Neural crest cell (in vitro differentiated cells): Measurements from ENCODE around the gene PARP6. TPM values are rescaled to one million over a fixed set of nuclear protein-coding genes. Genes with fewer than 3 reads are reported as not detected.

ENCODE experiments used
- DNase-seq: peaks from one replicate; pipeline ENCODE4 v3.0.0; 2021; ENCODE audit warnings: low read depth, mixed read lengths, low spot score
- H3K27ac Mint-ChIP-seq: one replicate; pipeline ENCODE4 v1.8.0; 2021; ENCODE audit warnings: mild to moderate bottlenecking, mixed read lengths; ENCODE audit not compliant: unreplicated experiment
- H3K27me3 Mint-ChIP-seq: 2 replicates; pipeline ENCODE4 v1.8.0; 2021; ENCODE audit warnings: low read depth, mild to moderate bottlenecking, mixed read lengths
- H3K36me3 Mint-ChIP-seq: 2 replicates; pipeline ENCODE4 v1.8.0; 2021; ENCODE audit warnings: low read depth, mild to moderate bottlenecking, mixed read lengths
- H3K4me1 Mint-ChIP-seq: 2 replicates; pipeline ENCODE4 v1.8.0; 2021; ENCODE audit warnings: mixed read lengths
- H3K4me3 Mint-ChIP-seq: one replicate; pipeline ENCODE4 v1.8.0; 2021; ENCODE audit warnings: mild to moderate bottlenecking, mixed read lengths
- H3K9me3 Mint-ChIP-seq: 2 replicates; pipeline ENCODE4 v1.8.0; 2021; ENCODE audit warnings: mixed read lengths
- total RNA-seq: library from RNA; stranded (reverse); gene quantifications from 2 replicates; pipeline ENCODE4 v1.2.1, GENCODE V29; 2021
- TF ChIP-seq, protein P1 (sequence below): fragments of 200-600 bp; sonication (generic); conservative IDR thresholded peaks from 2 replicates; pipeline ENCODE4 v1.5.0; 2021; ENCODE audit warnings: antibody characterized with exemption, mild to moderate bottlenecking

The PARP6 gene
- total RNA-seq, 1 donor from 2014 or later = 88.9 TPM

DNA sequence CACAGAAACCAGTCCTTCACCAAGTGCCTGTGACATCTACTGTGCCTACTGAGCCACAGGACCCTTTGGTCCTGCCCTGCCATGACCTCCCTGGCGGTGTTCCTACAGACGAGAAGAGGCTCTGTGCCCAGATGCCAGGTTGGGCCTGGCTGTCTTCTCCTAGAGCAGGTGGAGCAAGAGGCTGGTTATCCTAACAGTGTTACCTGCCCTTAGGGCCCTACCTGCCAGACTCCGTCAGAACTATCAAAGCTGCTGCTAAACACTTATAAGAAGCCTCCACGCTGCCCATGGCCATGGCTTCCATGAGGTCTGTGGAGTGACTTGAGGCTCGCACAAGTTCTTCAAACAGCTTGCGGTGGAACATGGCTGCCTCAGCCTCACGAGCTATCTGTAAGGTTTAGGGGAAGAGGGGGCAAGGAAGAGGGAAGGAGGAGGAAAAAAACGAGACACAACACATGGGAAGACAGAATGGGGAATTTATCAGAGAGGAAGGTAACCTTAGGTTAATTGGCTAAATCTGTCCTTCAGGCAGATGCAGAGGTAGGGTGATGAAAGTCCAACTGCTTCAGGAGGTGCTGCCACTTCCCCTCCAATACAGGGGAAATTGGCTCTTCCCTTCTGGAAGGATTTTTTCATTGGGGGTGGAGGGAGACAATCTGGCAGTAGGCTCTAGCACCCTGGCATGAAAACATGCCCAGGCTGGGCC, 69.4 kb downstream of the PARP6 start:
- H3K9me3 Mint-ChIP-seq = no peaks in the 10 kb centered on the region
- H3K27me3 Mint-ChIP-seq = peaks cover 22% of the 10 kb centered on the region
- H3K4me1 Mint-ChIP-seq = peaks cover 3% of the 10 kb centered on the region
- peaks cover 30% of the 10 kb centered on the region for H3K36me3 Mint-ChIP-seq
- H3K4me3 Mint-ChIP-seq = no peak overlapping the region
- TF ChIP-seq, protein P1, sequence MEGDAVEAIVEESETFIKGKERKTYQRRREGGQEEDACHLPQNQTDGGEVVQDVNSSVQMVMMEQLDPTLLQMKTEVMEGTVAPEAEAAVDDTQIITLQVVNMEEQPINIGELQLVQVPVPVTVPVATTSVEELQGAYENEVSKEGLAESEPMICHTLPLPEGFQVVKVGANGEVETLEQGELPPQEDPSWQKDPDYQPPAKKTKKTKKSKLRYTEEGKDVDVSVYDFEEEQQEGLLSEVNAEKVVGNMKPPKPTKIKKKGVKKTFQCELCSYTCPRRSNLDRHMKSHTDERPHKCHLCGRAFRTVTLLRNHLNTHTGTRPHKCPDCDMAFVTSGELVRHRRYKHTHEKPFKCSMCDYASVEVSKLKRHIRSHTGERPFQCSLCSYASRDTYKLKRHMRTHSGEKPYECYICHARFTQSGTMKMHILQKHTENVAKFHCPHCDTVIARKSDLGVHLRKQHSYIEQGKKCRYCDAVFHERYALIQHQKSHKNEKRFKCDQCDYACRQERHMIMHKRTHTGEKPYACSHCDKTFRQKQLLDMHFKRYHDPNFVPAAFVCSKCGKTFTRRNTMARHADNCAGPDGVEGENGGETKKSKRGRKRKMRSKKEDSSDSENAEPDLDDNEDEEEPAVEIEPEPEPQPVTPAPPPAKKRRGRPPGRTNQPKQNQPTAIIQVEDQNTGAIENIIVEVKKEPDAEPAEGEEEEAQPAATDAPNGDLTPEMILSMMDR = no peak
- no peak for DNase-seq
- no peak overlapping the region for H3K27ac Mint-ChIP-seq

DNA sequence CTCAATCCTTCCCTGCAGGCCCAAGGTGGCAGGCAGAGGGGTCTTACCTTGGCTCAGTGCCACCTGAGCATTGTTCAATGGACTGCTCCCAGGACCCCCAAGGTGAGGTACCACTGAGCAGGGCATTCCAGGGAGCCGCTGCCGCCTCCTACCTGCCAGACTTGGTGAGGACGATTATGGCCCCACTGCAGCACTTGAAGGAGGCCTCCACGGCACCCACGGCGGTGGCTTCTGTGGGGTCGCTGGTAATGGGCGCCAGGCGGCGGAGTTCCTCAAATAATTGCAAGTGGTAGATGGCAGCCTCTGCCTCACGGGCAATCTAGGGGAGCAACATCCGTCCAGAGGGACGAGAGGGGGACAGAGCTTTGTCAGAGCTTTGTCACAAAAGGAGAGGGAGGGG, 70.1 kb downstream of the PARP6 start:
- H3K27me3 Mint-ChIP-seq = peaks cover 25% of the 10 kb centered on the region
- H3K36me3 Mint-ChIP-seq = peaks cover 32% of the 10 kb centered on the region
- H3K27ac Mint-ChIP-seq = peak overlapping the region; percentile 43

DNA sequence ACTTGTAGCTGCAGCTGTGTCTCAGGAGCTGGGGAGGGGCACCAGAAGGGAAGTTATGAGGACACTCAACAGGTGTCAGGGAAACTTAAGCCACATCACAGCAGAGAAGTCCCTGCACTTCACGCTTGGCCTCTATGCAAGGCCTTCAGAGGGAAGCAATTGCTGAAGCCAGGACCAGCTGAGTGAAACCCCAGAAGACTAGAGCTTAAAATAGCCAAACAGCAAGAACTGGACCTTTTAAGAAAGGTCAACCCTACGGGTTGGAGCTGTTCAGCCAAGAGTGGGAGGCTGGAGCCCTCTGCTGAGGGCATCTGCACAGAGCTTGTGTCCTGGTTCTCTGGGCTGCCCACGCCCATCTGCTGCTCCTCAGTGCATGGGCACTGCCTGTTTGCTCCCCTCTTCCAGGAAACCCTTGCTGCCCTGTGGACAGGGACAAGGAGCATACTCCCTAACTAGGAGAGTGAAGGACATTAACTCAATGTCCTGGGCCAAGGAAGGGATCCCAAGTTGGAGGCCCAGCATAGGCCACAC, 70.9 kb downstream of the PARP6 start:
- TF ChIP-seq, protein P1 = no peak

More for the DNA sequence above, 70.1 kb downstream of the PARP6 start:
- H3K9me3 Mint-ChIP-seq = no peaks in the 10 kb centered on the region
- DNase-seq = no peak
- H3K4me1 Mint-ChIP-seq = peaks cover 5% of the 10 kb centered on the region
- TF ChIP-seq, protein P1 = no peak
- no peak overlapping the region for H3K4me3 Mint-ChIP-seq

DNA sequence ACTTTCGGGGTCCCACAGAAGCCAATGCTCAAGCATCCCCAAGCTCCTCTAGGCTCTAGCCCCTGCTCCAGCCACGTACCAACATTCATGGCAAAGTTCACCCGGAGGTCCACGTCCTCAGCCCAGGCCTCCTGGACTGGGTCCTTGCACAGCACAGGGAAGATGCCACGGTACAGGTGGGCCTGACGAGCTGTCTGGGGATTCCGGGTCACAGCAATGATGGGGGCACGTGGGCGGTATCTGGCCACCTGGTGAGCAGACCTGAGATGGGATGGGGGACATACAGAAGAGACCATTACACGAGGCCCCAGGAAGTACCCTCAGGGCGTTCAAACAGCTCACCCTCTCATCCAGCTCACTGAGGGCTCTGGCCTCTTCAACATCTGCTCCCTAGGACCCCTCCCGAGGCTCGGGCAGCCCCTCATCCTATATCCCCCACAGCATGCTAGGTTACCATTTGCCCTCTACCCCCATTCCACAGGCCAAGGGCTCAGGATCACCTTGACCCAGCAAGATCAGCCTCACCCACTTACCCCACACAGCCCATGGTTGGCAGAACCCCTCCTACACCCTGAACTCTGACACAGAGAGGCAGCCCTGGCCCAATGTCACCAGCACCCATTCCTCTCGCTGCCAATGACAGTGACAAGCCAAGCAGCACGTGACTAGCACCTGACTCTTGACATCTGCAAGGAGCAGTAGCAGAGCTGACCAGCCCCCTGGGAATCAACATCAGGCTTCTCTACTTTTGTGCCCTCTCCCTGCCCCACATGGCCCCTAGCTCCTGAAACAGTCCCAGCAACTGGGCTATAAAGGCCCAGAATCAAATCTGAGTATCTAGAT, 71.7 kb downstream of the PARP6 start:
- TF ChIP-seq, protein P1 = no peak
- Mint-ChIP-seq H3K9me3 (no peaks in the 10 kb centered on the region), H3K27ac (no peak overlapping the region), H3K4me3 (no peak overlapping the region), H3K36me3 (peaks cover 26% of the 10 kb centered on the region), H3K4me1 (peaks cover 9% of the 10 kb centered on the region), H3K27me3 (peaks cover 42% of the 10 kb centered on the region)
- no peak for DNase-seq

More for the DNA sequence above, 70.9 kb downstream of the PARP6 start:
- Mint-ChIP-seq H3K27ac (no peak overlapping the region), H3K27me3 (peaks cover 33% of the 10 kb centered on the region), H3K4me1 (peaks cover 9% of the 10 kb centered on the region), H3K9me3 (no peaks in the 10 kb centered on the region), H3K4me3 (no peak overlapping the region), H3K36me3 (peaks cover 26% of the 10 kb centered on the region)
- DNase-seq = no peak

DNA sequence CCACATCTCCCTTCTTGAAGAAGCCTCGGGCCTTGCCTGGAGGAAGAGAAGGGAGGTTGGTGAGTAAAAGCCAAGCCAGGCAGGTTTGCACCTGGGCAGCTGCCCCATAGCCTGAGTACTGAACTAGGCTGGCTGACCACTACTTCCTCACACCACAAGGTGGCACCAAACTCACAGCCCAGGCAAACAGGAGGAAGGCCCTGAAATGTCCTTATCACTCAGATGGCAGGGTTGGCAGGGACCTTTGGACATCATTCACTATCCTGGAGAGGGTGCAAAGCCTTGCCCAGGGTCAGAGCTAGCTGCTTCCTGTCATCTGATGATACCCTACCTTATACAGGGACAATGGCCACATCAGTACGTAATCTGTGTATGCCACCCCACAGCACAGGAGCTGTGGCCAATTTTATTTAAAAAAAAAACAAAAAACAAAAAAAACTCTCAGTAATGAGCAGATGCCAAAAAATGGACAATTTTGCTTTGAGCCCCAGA, 72.6 kb downstream of the PARP6 start:
- Mint-ChIP-seq H3K27ac (no peak overlapping the region), H3K9me3 (no peaks in the 10 kb centered on the region), H3K4me3 (peak overlapping the region; percentile 51), H3K4me1 (peaks cover 9% of the 10 kb centered on the region), H3K27me3 (peaks cover 50% of the 10 kb centered on the region), H3K36me3 (peaks cover 26% of the 10 kb centered on the region)
- TF ChIP-seq, protein P1 = peak; percentile 84
- peak; percentile 67 for DNase-seq
